Fibroblast of lung (primary cell): ENCODE results near the gene ATP5MK. TPM values are rescaled to one million over a fixed set of nuclear protein-coding genes. Genes with fewer than 3 reads are reported as not detected.
A peak's percentile ranks its signal among the peaks of the same experiment; 100 is the strongest.

Experiments used
- DNase-seq, 2 donors: peaks; one replicate each; pipeline versions ENCODE4 v3.0.0 to v3.0.0-alpha.2; 2010; ENCODE audit warnings: low read depth in 2 of 2
- H2AFZ ChIP-seq: 2 replicates; pipeline ENCODE4 v1.5.1; 2012; ENCODE audit warnings: low read length, control low read depth, inconsistent platforms
- H3K27ac ChIP-seq: 2 replicates; pipeline ENCODE4 v1.5.1; 2011; ENCODE audit warnings: low read length, control low read depth; ENCODE audit not compliant: insufficient read depth
- H3K27me3 ChIP-seq: 2 replicates; pipeline ENCODE4 v1.5.1; 2011; ENCODE audit warnings: mild to moderate bottlenecking, low read length; ENCODE audit not compliant: control insufficient read depth, insufficient read depth
- H3K36me3 ChIP-seq: 2 replicates; pipeline ENCODE4 v1.5.1; 2011; ENCODE audit warnings: low read length; ENCODE audit not compliant: control insufficient read depth, insufficient read depth
- H3K4me1 ChIP-seq: 2 replicates; pipeline ENCODE4 v1.5.1; 2011; ENCODE audit warnings: low read length; ENCODE audit not compliant: control insufficient read depth, insufficient read depth; ENCODE audit errors: extremely low read depth
- H3K4me2 ChIP-seq: 2 replicates; pipeline ENCODE4 v1.5.1; 2011; ENCODE audit warnings: low read length, control low read depth; ENCODE audit not compliant: insufficient read depth; ENCODE audit errors: extremely low read depth
- H3K4me3 ChIP-seq, 4 experiments: fragments of 200-600 bp in 1 of 4; sonication (generic) in 1 of 4; replicated peaks in 1 of 4; 2 replicates each; pipeline ENCODE4 v1.5.1; 2011 to 2016; ENCODE audit warnings: low read length in 4 of 4, low read depth in 3 of 4, mild to moderate bottlenecking in 3 of 4, control low read depth in 2 of 4, inconsistent platforms in 1 of 4, mixed read lengths in 1 of 4; ENCODE audit not compliant: insufficient read depth in 1 of 4; ENCODE audit errors: control extremely low read depth in 1 of 4
- H3K79me2 ChIP-seq: 2 replicates; pipeline ENCODE4 v1.5.1; 2012; ENCODE audit warnings: mild to moderate bottlenecking, low read length, inconsistent platforms; ENCODE audit not compliant: control insufficient read depth, insufficient read depth
- H3K9ac ChIP-seq: 2 replicates; pipeline ENCODE4 v1.5.1; 2011; ENCODE audit warnings: mild to moderate bottlenecking, low read length, control low read depth; ENCODE audit not compliant: insufficient read depth
- H3K9me3 ChIP-seq: 2 replicates; pipeline ENCODE4 v1.5.1; 2012; ENCODE audit warnings: low read depth, low read length; ENCODE audit not compliant: control insufficient read depth, insufficient read depth
- H4K20me1 ChIP-seq: 2 replicates; pipeline ENCODE4 v1.5.1; 2011; ENCODE audit warnings: low read length; ENCODE audit not compliant: control insufficient read depth, insufficient read depth; ENCODE audit errors: extremely low read depth
- CTCF ChIP-seq, 2 donors: IDR thresholded peaks in 1 of 2; conservative IDR thresholded peaks in 1 of 2; 1 replicate in 1 of 2; 2 replicates in 1 of 2; pipeline ENCODE4 v1.5.1; 2011 to 2012; ENCODE audit warnings: low read length in 2 of 2, control low read depth in 1 of 2, inconsistent platforms in 1 of 2, low read depth in 1 of 2, mild to moderate bottlenecking in 1 of 2
- EZH2 ChIP-seq: IDR thresholded peaks from 2 replicates; pipeline ENCODE4 v1.5.1; 2012; ENCODE audit warnings: low read length, control low read depth, mild to moderate bottlenecking; ENCODE audit errors: missing control alignments
- polyA plus RNA-seq, 2 donors: library from polyadenylated mRNA; depleted of rRNA in 1 of 2; stranded (reverse) in 1 of 2; unstranded in 1 of 2; fragments of >200 nt; gene quantifications; 2 replicates each; pipeline ENCODE4 v1.2.1, GENCODE V29; 2011 to 2012; ENCODE audit warnings: missing spikeins in 1 of 2
- total RNA-seq: library from RNA; depleted of rRNA; stranded (reverse); fragments of >200 nt; gene quantifications from 2 replicates; pipeline ENCODE4 v1.2.1, GENCODE V29; 2014

Gene ATP5MK
- total and polyA plus RNA-seq, 2 donors (not counting 1 experiment from before 2014, with no cell fraction given): 155 to 386 TPM

- no peaks in the 10 kb centered on the region for H3K27me3 ChIP-seq
- TF ChIP-seq CTCF (conservative IDR thresholded peaks at IDR 0.05 in 1 of 2, IDR thresholded peaks at IDR 0.05 in 1 of 2; ENCODE audit: low read depth in 1 of 2, low read length in 2 of 2) (no peak), EZH2 (no peak)
- H3K4me1 ChIP-seq: peaks cover 18% of the 10 kb centered on the region
- H3K4me3 ChIP-seq: no peak overlapping the region
- H3K9ac ChIP-seq: no peak overlapping the region
- DNase-seq: peak in 1 of 2 donors; percentile 4
- H3K79me2 ChIP-seq: peaks cover 4% of the 10 kb centered on the region
- H4K20me1 ChIP-seq: no peaks in the 10 kb centered on the region
- peaks cover 36% of the 10 kb centered on the region for H3K36me3 ChIP-seq
- H2AFZ ChIP-seq: no peak overlapping the region
- no peak overlapping the region for H3K4me2 ChIP-seq
- no peaks in the 10 kb centered on the region for H3K9me3 ChIP-seq
- H3K27ac ChIP-seq: peak overlapping the region; percentile 37
Measured at GRCh38 chr10:103441206-103441605, 44.9 kb upstream of the ATP5MK start.

DNA sequence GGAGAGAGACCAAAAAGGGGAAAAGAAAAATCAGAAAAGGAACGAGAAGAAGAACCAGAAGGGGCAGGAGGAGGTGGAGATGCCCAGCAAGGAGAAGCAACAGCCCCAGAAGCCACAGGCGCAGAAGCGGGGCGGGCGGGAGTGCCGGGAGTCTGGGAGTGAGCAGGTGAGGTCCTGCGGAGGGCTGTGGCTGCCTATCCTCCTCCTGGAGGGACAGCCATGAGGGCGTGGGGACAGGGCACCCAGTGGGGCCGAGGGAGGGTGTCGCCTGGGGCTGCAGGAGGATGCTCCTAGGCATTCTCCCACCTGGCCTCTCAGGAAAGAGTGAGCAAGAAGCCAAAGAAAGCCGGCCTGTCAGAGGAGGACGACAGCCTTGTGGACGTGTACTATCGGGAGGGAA lies 44.1 kb upstream of the ATP5MK start:
- no peak overlapping the region for H2AFZ ChIP-seq
- H3K4me3 ChIP-seq: no peak overlapping the region
- H3K36me3 ChIP-seq: peaks cover 33% of the 10 kb centered on the region
- H3K27me3 ChIP-seq: no peaks in the 10 kb centered on the region
- H3K4me2 ChIP-seq: no peak overlapping the region
- H3K9me3 ChIP-seq: no peaks in the 10 kb centered on the region
- H3K4me1 ChIP-seq: peaks cover 12% of the 10 kb centered on the region
- H3K27ac ChIP-seq: no peak overlapping the region
- no peaks in the 10 kb centered on the region for H4K20me1 ChIP-seq
- TF ChIP-seq CTCF (conservative IDR thresholded peaks at IDR 0.05 in 1 of 2, IDR thresholded peaks at IDR 0.05 in 1 of 2; ENCODE audit: low read depth in 1 of 2, low read length in 2 of 2) (no peak), EZH2 (no peak)
- no peak overlapping the region for H3K9ac ChIP-seq
- no peak for DNase-seq
- peaks cover 4% of the 10 kb centered on the region for H3K79me2 ChIP-seq

DNA sequence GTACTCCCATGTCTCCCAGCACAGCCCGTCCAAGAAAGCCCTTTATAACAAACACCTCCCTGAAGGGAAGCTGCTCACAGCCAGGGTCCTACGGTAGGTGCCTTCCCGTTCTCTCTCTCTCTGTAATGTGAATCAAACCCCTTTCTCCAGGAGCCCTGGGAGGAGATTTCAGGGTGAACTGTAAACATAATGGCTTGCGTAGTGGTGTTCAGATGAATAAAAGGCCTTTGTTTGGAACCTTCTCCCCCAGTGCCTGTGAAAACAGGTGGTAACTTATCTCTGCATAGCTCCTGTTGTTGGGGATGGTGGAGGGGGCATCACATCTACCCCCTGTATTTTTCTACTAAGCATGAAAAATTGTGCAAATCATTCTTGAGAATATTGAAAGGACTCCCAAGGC lies 43.5 kb upstream of the ATP5MK start:
- peaks cover 27% of the 10 kb centered on the region for H3K36me3 ChIP-seq

More for the DNA sequence above, 43.5 kb upstream of the ATP5MK start:
- no peak overlapping the region for H3K4me3 ChIP-seq
- H3K4me2 ChIP-seq: no peak overlapping the region
- no peak for DNase-seq
- no peak overlapping the region for H2AFZ ChIP-seq
- no peaks in the 10 kb centered on the region for H3K79me2 ChIP-seq
- H3K27ac ChIP-seq: no peak overlapping the region
- H4K20me1 ChIP-seq: no peaks in the 10 kb centered on the region
- H3K4me1 ChIP-seq: peaks cover 7% of the 10 kb centered on the region
- no peak for TF ChIP-seq EZH2
- no peaks in the 10 kb centered on the region for H3K9me3 ChIP-seq
- no peaks in the 10 kb centered on the region for H3K27me3 ChIP-seq
- no peak overlapping the region for H3K9ac ChIP-seq
